AG09309 (cell line): ENCODE results near the gene ASPDH.

Experiments used
- DNase-seq: peaks from one replicate; pipeline ENCODE4 v3.0.0-alpha.2; 2010; ENCODE audit warnings: low read depth
- H3K4me3 ChIP-seq: 2 replicates; pipeline ENCODE4 v1.5.1; 2011; ENCODE audit warnings: mild to moderate bottlenecking, low read depth, low read length, moderate library complexity; ENCODE audit not compliant: control insufficient read depth
- TF ChIP-seq, protein P1 (sequence below): IDR thresholded peaks from 2 replicates; pipeline ENCODE4 v1.5.1; 2011; ENCODE audit warnings: mild to moderate bottlenecking, low read depth, low read length, inconsistent platforms; ENCODE audit not compliant: insufficient read depth, control insufficient read depth; ENCODE audit errors: missing control alignments

The ASPDH gene

DNA sequence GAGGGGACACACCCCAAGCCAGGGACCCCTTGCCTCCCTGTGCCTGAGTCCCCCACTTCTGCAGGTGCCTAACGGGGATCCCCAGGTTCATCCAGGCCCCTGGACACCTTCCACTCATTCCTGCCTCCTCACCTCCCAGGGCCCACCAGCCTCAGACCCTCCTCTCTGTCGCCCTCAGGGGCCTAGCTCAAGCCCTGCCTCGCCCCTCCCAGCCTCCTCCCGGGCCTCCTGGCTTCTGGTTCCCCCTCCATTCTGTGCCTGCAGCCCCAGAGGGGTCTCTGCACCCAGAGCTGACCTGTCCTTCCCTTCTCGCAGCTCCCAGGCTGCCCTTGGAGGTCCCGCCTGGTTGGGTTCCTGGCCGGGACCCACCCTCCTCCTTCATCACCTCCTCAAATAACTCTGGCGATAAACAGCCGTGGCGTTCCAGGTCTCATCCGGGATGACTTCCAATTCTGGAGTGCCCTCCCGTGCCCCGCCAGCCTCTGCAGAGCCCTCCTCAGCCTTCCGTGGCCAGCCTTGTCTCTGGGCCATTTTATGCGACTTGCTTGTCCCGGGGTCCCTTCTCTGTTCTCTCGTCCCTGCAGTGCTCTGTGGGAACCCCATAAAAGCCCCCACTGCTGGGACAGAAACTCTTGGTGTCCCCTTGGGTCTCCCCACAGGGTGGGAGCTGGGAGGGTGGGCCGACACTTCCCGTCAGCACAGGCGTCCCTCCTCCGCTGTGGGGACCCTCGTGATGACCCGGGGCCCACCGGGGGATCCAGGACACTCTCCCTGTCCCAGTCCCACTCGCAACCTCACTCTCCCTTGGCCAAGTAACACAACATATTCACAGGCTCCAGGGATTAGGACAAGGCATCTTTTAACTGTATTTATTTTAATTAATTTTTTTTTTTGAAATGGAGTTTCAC, 11.9 kb downstream of the ASPDH start:
- no peak for DNase-seq
- TF ChIP-seq, protein P1, sequence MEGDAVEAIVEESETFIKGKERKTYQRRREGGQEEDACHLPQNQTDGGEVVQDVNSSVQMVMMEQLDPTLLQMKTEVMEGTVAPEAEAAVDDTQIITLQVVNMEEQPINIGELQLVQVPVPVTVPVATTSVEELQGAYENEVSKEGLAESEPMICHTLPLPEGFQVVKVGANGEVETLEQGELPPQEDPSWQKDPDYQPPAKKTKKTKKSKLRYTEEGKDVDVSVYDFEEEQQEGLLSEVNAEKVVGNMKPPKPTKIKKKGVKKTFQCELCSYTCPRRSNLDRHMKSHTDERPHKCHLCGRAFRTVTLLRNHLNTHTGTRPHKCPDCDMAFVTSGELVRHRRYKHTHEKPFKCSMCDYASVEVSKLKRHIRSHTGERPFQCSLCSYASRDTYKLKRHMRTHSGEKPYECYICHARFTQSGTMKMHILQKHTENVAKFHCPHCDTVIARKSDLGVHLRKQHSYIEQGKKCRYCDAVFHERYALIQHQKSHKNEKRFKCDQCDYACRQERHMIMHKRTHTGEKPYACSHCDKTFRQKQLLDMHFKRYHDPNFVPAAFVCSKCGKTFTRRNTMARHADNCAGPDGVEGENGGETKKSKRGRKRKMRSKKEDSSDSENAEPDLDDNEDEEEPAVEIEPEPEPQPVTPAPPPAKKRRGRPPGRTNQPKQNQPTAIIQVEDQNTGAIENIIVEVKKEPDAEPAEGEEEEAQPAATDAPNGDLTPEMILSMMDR: no peak
- H3K4me3 ChIP-seq: no peak overlapping the region

DNA sequence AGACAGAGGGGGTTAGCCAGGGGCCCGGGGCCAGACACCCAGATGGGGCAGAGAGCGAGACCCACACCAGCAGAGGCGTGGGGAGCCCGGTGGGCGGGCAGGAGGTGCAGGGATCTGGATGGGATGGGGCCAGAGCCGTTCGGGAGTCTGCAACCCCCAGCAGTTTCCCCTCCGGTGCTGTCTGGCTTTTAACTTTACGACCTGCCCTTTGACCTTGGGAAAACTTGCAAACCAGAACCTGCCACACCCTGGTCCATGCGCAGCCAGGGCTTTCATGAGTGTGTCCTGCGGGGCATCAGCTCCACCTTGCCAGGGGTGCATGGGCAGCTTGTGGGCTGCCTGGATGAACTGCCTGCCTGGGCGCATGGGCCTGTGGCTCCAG, 12.5 kb downstream of the ASPDH start:
- TF ChIP-seq, protein P1: no peak
- DNase-seq: no peak
- H3K4me3 ChIP-seq: no peak overlapping the region

DNA sequence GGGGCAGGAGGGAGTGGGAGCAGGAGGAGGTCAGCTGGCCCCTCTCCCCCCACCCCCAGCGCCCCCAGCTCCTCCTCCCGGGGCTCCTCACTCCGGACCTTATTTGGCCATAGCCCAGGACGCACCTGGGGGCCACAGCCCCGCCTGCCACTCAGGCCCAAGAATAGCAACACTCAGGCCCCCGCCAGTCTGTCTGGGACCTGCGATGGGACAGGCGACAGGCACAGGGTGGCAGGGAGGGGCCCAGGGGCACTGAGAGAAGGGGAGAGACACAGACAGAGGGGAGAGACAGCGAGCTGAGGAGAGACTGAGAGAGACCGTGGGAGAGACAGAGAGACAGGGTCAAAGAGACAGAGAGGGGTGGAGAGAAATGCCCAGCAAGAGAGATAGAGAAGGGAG, 13.0 kb downstream of the ASPDH start:
- no peak overlapping the region for H3K4me3 ChIP-seq
- TF ChIP-seq, protein P1: no peak
- DNase-seq: no peak

DNA sequence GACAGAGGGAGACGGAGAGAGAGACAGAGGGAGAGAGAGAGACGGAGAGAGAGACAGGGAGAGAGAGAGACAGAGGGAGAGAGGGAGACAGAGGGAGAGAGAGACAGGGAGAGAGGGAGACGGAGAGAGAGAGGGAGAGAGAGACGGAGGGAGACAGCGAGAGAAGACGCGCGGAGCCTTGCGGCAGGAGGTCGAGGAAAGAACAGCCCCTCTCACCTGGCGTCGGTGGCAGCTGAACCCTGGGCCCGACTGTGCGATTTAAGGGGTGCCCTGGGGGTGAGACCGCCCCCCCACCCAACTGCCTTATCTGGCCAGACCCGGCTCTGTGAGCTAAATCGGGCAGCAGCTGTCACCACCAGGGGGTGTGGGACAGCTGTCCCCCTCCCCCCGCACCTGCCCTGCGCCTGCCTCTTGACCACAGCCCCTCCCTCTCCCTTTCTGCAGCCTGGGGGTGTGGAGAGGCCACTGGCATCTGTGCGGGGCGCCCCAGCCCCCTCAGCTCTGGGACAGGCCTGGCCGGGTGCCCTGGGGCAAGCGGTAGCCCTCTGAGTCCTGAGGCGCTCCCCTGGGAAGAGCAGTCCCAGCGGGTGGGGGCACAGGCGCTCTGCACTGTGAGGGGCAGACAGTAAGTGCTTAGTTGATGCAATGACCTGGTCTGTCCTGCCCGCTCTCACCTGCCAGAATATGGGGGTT, 13.5 kb downstream of the ASPDH start:
- no peak overlapping the region for H3K4me3 ChIP-seq
- TF ChIP-seq, protein P1: peak; percentile 27
- DNase-seq: no peak

DNA sequence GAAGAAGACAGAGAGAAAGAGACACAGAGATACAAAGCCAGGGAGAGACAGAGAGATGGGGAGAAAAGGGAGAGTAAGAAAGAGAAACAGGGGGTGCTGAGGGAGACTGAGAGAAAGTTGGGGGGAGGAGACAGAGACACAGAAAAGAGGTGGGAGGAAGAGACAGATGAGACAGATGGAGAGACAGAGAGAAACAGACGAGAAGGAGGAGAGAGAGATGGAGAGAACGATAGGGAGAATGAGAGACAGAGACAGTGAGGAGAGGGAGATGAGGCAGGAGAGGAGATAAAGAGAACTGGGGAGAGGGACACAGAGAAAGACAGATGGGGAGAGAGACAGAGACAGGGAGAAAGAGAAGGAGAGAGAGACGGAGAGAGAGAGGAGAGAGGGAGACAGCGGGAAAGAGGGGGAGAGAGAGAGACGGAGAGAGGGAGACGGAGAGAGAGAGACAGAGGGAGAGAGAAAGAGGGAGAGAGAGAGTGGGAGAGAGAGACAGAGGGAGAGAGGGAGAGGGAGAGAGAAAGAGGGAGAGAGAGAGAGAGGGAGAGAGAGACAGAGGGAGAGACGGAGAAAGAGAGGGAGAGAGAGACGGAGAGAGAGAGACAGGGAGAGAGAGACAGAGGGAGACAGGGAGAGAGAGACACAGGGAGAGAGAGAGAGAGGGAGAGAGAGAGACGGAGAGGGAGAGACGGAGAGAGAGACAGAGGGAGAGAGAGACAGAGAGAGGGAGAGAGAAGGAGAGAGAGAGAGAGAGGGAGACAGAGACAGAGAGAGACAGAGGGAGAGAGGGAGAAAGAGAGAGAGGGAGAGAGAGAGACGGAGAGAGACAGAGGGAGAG, 15.3 kb downstream of the ASPDH start:
- TF ChIP-seq, protein P1: no peak
- no peak for DNase-seq
- H3K4me3 ChIP-seq: no peak overlapping the region

DNA sequence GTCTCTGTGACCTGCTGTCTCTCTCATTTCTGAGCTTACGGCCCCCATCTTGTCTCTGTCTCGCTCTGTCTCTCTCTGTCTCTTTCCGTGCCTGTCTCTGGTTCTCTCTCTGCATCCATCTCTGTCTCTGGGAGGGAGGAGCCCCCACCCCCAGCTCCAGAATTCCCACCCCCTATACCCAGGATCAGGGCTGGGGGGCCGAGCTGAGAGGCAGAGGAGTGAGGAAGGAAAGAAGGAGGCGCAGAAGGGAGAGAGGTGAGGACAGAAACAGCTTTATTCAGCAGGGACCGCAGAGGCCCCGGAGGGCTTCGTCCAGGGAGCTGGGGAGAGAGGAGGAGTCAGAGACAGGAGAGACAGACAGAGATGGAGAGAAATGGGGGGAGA, 16.7 kb downstream of the ASPDH start:
- TF ChIP-seq, protein P1: no peak
- H3K4me3 ChIP-seq: no peak overlapping the region
- no peak for DNase-seq
